Activated T-cell treated with anti-CD3 and anti-CD28 coated beads, Interleukin-2, amount 50 U/mL, for 24 hours (primary cell): ENCODE results near the gene GP5.

Experiments used
- DNase-seq: peaks from one replicate; pipeline ENCODE4 v3.0.0-alpha.2; 2020
- H3K27ac Mint-ChIP-seq: 2 replicates; pipeline ENCODE4 v1.8.0; 2020; ENCODE audit warnings: mild to moderate bottlenecking, mixed read lengths
- H3K27me3 Mint-ChIP-seq: 2 replicates; pipeline ENCODE4 v1.8.0; 2020; ENCODE audit warnings: mixed read lengths
- H3K36me3 Mint-ChIP-seq: 2 replicates; pipeline ENCODE4 v1.8.0; 2020; ENCODE audit warnings: low read depth, mixed read lengths
- H3K4me1 Mint-ChIP-seq: 2 replicates; pipeline ENCODE4 v1.8.0; 2020; ENCODE audit warnings: low read depth, mixed read lengths
- H3K4me3 Mint-ChIP-seq: 2 replicates; pipeline ENCODE4 v1.8.0; 2020; ENCODE audit warnings: mild to moderate bottlenecking, moderate library complexity, mixed read lengths
- H3K9me3 Mint-ChIP-seq: 2 replicates; pipeline ENCODE4 v1.8.0; 2020; ENCODE audit warnings: mixed read lengths

The GP5 gene, protein sequence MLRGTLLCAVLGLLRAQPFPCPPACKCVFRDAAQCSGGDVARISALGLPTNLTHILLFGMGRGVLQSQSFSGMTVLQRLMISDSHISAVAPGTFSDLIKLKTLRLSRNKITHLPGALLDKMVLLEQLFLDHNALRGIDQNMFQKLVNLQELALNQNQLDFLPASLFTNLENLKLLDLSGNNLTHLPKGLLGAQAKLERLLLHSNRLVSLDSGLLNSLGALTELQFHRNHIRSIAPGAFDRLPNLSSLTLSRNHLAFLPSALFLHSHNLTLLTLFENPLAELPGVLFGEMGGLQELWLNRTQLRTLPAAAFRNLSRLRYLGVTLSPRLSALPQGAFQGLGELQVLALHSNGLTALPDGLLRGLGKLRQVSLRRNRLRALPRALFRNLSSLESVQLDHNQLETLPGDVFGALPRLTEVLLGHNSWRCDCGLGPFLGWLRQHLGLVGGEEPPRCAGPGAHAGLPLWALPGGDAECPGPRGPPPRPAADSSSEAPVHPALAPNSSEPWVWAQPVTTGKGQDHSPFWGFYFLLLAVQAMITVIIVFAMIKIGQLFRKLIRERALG

DNA sequence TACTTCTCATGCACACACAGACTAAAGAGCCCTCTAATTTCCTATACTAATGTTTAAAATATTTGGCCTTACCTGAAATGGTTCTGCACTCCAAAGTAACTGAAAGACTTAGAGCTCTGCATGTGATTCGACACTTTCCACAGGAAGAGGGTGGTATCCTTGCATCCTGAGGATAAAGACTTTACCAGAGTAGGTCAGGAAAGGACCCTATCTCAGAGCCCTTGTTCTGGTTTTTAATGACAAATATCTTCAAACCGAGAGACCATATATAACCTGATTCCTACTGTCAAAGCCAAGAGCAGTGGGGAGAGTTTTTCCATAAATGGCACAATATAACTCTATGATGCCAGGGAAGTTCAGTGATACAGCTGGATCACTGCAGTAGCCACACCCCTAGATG, at the start of gene GP5:
Gene GP5, minus strand, starts transcription at position 101 of the 400 bp plus-strand sequence. CDS start 984 bp downstream, outside the sequence.
- peaks cover 11% of the 10 kb centered on the region for H3K36me3 Mint-ChIP-seq
- H3K9me3 Mint-ChIP-seq: no peaks in the 10 kb centered on the region
- H3K27ac Mint-ChIP-seq: no peak within 1 kb of the TSS
- peaks cover 57% of the 10 kb centered on the region for H3K4me1 Mint-ChIP-seq
- H3K27me3 Mint-ChIP-seq: peaks cover 28% of the 10 kb centered on the region
- DNase-seq: no peak
- peak within 1 kb of the TSS; percentile 76 for H3K4me3 Mint-ChIP-seq

DNA sequence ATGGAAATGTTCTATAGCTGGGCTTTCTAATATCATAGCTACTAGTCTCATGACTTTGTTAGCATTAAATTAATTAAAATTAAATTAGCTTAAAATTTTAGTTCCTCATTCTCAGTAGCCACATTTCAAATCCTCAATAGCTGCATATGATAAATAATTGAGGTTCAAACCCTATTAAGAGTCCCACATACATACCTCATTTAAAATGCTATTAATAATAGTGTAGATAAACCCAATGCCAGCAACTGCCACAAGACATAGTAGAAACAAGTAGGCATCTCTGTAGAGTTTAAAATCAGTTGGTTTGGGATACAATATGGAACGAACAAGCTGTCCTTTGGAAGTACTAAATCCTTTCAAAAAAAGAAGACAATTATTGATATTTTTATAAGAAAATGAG, 48.6 kb upstream of the GP5 start:
- Mint-ChIP-seq H3K4me1 (peaks cover 9% of the 10 kb centered on the region), H3K4me3 (no peak overlapping the region), H3K27me3 (no peaks in the 10 kb centered on the region), H3K9me3 (no peaks in the 10 kb centered on the region), H3K36me3 (peaks cover 95% of the 10 kb centered on the region), H3K27ac (no peak overlapping the region)
- no peak for DNase-seq

GRCh38 chr3:194447161-194447560, 48.1 kb upstream of the GP5 start:
- peaks cover 9% of the 10 kb centered on the region for H3K4me1 Mint-ChIP-seq
- no peaks in the 10 kb centered on the region for H3K9me3 Mint-ChIP-seq
- H3K27ac Mint-ChIP-seq: peak overlapping the region; percentile 38
- H3K4me3 Mint-ChIP-seq: no peak overlapping the region
- no peak for DNase-seq
- peaks cover 96% of the 10 kb centered on the region for H3K36me3 Mint-ChIP-seq
- H3K27me3 Mint-ChIP-seq: no peaks in the 10 kb centered on the region

- H3K27me3 Mint-ChIP-seq: no peaks in the 10 kb centered on the region
- no peak overlapping the region for H3K4me3 Mint-ChIP-seq
- no peak for DNase-seq
- H3K27ac Mint-ChIP-seq: no peak overlapping the region
- H3K9me3 Mint-ChIP-seq: no peaks in the 10 kb centered on the region
- H3K36me3 Mint-ChIP-seq: peaks cover 96% of the 10 kb centered on the region
- peaks cover 9% of the 10 kb centered on the region for H3K4me1 Mint-ChIP-seq
These were observed 47.7 kb upstream of the GP5 start for GRCh38 chr3:194446754-194447153.

DNA sequence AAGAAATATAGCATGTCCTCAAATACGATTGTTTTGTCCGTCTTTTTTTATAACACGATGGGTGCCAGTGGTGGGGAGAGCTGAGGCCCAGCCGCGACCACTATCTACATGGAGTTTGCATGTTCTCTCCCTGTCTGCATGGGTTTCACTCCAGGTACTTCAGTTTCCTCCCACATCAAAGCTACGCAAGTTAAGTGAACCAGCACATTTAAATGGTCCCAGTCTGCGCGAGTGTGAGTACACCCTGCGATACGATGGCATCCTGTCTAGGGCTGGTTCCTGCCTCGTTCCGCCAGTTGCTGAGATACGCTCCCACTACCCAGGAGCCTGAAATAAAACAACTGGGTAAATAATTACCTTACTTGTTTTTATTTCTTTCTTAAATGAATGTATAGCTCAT, 47.1 kb upstream of the GP5 start:
- no peak overlapping the region for H3K27ac Mint-ChIP-seq
- H3K27me3 Mint-ChIP-seq: no peaks in the 10 kb centered on the region
- peaks cover 96% of the 10 kb centered on the region for H3K36me3 Mint-ChIP-seq
- no peaks in the 10 kb centered on the region for H3K9me3 Mint-ChIP-seq
- H3K4me1 Mint-ChIP-seq: peaks cover 9% of the 10 kb centered on the region
- no peak overlapping the region for H3K4me3 Mint-ChIP-seq
- DNase-seq: no peak

- no peaks in the 10 kb centered on the region for H3K27me3 Mint-ChIP-seq
- H3K4me1 Mint-ChIP-seq: peaks cover 9% of the 10 kb centered on the region
- DNase-seq: no peak
- no peaks in the 10 kb centered on the region for H3K9me3 Mint-ChIP-seq
- H3K4me3 Mint-ChIP-seq: no peak overlapping the region
- no peak overlapping the region for H3K27ac Mint-ChIP-seq
- peaks cover 97% of the 10 kb centered on the region for H3K36me3 Mint-ChIP-seq
These were observed 44.8 kb upstream of the GP5 start for GRCh38 chr3:194443901-194444300.

GRCh38 chr3:194440756-194441155, 41.7 kb upstream of the GP5 start:
- Mint-ChIP-seq H3K27me3 (no peaks in the 10 kb centered on the region), H3K4me1 (peaks cover 14% of the 10 kb centered on the region), H3K36me3 (peaks cover 95% of the 10 kb centered on the region), H3K27ac (no peak overlapping the region), H3K4me3 (no peak overlapping the region), H3K9me3 (no peaks in the 10 kb centered on the region)
- no peak for DNase-seq

DNA sequence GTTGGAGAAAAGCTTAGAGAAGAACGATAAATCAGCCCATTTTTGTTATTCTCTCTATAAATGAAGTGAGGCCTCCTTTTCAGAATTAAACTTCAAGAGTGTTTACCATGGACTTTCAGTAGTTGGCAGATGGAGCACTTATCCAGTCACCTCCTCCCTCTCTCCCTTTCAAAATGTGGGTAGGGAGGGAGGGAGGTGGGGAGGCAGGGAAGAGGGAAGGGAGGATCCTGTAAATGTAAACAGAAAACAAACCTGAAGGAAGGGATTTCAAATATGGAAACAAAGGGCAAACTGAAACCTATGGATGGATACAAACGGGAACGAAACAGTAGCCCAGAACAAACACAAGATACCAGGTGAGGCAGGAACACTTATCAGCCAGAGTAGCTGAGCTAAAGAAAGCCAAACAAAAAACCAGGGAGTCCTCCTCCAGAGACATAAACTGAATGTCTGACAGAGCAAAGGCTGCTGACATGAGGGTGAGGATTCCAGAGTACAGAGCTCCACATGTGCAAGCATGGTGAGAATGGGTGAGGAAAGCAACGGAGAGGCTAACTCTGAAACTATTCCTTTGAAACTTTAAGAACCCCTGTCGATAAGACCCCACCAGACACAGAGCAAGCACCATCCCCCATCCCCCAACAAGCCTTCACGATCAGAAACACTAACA, 41.0 kb upstream of the GP5 start:
- no peak overlapping the region for H3K4me3 Mint-ChIP-seq
- H3K4me1 Mint-ChIP-seq: peaks cover 14% of the 10 kb centered on the region
- peaks cover 95% of the 10 kb centered on the region for H3K36me3 Mint-ChIP-seq
- H3K9me3 Mint-ChIP-seq: no peaks in the 10 kb centered on the region
- no peak for DNase-seq
- no peaks in the 10 kb centered on the region for H3K27me3 Mint-ChIP-seq
- H3K27ac Mint-ChIP-seq: no peak overlapping the region

DNA sequence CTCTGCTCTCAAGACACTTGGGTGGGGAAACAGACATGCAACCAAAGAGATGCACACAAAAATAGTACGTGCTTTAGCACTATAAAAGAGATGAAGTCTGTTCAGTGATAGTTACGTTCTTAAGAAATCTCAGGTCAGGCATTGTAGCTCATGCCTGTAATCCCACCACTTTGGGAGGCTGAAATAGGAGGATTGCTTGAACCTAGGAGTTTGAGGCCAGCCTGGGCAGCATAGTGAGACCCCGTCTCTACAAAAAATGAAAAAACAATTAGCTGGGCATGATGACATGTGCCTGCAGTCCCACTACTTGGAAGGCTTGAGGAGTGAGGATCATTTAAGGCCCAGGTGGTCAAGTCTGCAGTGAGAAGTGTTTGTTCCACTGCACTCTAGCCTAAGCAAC, 35.4 kb upstream of the GP5 start:
- no peak for DNase-seq
- Mint-ChIP-seq H3K27ac (no peak overlapping the region), H3K36me3 (peaks cover 95% of the 10 kb centered on the region), H3K27me3 (no peaks in the 10 kb centered on the region), H3K4me3 (no peak overlapping the region), H3K4me1 (peaks cover 8% of the 10 kb centered on the region), H3K9me3 (no peaks in the 10 kb centered on the region)

GRCh38 chr3:194431554-194431953, 32.5 kb upstream of the GP5 start:
- H3K9me3 Mint-ChIP-seq: no peaks in the 10 kb centered on the region
- peaks cover 5% of the 10 kb centered on the region for H3K4me1 Mint-ChIP-seq
- no peaks in the 10 kb centered on the region for H3K27me3 Mint-ChIP-seq
- H3K4me3 Mint-ChIP-seq: no peak overlapping the region
- peaks cover 93% of the 10 kb centered on the region for H3K36me3 Mint-ChIP-seq
- DNase-seq: no peak
- no peak overlapping the region for H3K27ac Mint-ChIP-seq

DNA sequence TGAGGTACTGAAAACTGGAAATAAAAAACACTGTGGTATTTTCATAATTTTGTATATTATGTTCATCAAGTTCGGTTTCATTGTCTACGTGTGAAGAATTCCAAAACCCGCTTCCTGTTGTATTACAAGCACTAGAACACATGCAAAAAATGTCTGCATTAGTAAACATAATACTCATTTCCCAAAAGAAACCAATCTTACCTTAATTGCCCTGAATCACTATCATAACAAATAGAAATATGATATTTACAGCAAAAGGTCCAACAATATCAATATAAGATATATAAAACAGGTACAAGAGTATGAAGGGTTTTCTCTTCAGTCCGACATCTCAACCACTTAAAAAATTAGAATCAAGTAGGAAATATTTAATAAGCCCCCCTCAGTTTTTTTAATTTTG, 26.3 kb upstream of the GP5 start:
- H3K4me1 Mint-ChIP-seq: no peaks in the 10 kb centered on the region
- DNase-seq: no peak
- no peaks in the 10 kb centered on the region for H3K27me3 Mint-ChIP-seq
- no peak overlapping the region for H3K4me3 Mint-ChIP-seq
- H3K9me3 Mint-ChIP-seq: no peaks in the 10 kb centered on the region
- H3K27ac Mint-ChIP-seq: no peak overlapping the region
- H3K36me3 Mint-ChIP-seq: peaks cover 89% of the 10 kb centered on the region

GRCh38 chr3:194424953-194425352, 25.9 kb upstream of the GP5 start:
- H3K36me3 Mint-ChIP-seq: peaks cover 89% of the 10 kb centered on the region
- H3K27ac Mint-ChIP-seq: no peak overlapping the region
- no peak overlapping the region for H3K4me3 Mint-ChIP-seq
- DNase-seq: no peak
- H3K4me1 Mint-ChIP-seq: no peaks in the 10 kb centered on the region
- H3K27me3 Mint-ChIP-seq: no peaks in the 10 kb centered on the region
- H3K9me3 Mint-ChIP-seq: no peaks in the 10 kb centered on the region

- Mint-ChIP-seq H3K27ac (no peak overlapping the region), H3K9me3 (no peaks in the 10 kb centered on the region), H3K27me3 (no peaks in the 10 kb centered on the region), H3K4me3 (no peak overlapping the region), H3K36me3 (peaks cover 87% of the 10 kb centered on the region), H3K4me1 (no peaks in the 10 kb centered on the region)
- DNase-seq: no peak
These were observed 25.3 kb upstream of the GP5 start for GRCh38 chr3:194424373-194424772.

DNA sequence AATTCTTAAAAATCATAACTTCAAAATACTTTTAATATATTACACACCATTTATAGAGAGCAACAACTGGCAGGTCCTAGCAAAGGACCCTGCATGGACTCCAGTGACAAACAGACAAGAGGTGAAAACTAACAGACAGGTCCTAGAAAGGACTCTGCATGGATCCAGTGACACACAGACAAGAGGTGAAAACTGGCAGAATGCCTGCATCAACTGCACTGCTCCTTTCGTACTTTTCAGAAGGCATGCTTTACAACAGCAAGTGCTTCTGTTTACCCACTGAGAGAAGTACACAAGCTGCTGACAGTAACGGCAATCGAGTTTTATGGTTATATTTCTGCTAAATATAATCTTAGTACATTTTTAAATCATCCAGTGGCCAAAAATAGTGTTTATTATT, 24.3 kb upstream of the GP5 start:
- Mint-ChIP-seq H3K36me3 (peaks cover 88% of the 10 kb centered on the region), H3K9me3 (no peaks in the 10 kb centered on the region), H3K4me3 (no peak overlapping the region), H3K27ac (no peak overlapping the region), H3K27me3 (no peaks in the 10 kb centered on the region), H3K4me1 (no peaks in the 10 kb centered on the region)
- no peak for DNase-seq

DNA sequence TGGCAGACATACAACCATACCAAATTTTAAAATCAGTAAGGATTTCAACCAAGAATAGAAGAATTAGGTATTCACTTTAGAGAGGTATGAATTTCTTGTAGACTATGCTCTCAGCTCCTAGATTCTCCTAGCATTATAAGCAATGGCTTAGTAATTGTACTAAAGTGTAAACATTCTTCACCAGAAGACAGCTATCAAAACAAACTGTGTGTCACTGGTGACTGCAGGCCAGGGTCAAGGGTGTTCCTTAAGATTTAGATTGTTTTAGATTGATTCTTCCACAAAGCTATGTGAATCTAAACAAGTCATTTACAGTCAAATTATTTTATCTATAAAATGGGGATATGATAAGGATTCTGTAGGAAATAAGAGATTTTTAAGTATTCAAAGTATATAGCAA, 23.1 kb upstream of the GP5 start:
- DNase-seq: no peak
- Mint-ChIP-seq H3K36me3 (peaks cover 88% of the 10 kb centered on the region), H3K27me3 (no peaks in the 10 kb centered on the region), H3K27ac (no peak overlapping the region), H3K4me1 (no peaks in the 10 kb centered on the region), H3K4me3 (no peak overlapping the region), H3K9me3 (no peaks in the 10 kb centered on the region)
